OCI-M1 (cell line): ENCODE measurements around the gene ZNF200.
"Not testable (repeated sequence)": the region's sequence is repeated elsewhere in the genome, so short reads cannot be mapped to it uniquely, and the experiment has no call there.

Experiments used
- DNase-seq: peaks from one replicate; lab custom pipeline; 2025; lab: John Stamatoyannopoulos, UW

ZNF200 gene

DNA sequence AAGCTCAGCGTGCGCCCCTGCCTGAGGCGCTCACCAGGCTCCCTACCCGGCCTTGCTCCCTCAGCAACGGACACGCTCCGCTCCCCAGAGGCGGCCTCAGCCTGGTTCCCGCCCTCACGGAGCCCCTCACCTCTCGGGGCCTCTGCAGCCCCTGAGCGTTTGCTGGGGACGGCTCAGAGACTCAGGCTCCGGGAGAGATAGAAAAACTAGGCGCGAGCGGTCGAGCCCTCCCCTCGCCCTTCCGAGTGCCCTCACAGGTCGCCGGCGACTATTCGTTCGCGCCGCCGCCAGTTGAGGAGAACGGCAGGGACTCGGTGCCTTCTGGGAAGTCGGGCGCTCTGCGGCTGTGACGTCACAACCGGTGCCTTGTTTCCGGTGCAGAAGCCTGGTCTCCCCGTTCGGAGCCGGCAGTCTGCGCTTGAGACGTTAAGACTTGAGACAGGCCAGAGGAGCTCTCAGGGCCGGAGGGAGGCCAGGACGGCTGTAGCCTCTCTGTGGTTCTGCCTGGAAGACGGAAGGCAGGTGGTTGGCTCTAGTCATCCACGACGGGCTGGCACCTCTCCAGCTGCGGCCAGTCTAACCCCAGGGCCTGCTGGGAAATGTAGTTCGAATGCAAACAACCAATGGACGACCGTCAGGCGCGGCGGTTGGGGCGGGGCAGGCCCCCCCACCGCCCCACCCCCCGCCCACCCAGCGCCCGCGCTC lies at the start of gene ZNF200:
TSS of gene ZNF200 (minus strand) at position 302 of the 705 bp plus-strand sequence. CDS start 1,403 bp downstream, outside the sequence.
- peak; percentile 97 for DNase-seq

DNA sequence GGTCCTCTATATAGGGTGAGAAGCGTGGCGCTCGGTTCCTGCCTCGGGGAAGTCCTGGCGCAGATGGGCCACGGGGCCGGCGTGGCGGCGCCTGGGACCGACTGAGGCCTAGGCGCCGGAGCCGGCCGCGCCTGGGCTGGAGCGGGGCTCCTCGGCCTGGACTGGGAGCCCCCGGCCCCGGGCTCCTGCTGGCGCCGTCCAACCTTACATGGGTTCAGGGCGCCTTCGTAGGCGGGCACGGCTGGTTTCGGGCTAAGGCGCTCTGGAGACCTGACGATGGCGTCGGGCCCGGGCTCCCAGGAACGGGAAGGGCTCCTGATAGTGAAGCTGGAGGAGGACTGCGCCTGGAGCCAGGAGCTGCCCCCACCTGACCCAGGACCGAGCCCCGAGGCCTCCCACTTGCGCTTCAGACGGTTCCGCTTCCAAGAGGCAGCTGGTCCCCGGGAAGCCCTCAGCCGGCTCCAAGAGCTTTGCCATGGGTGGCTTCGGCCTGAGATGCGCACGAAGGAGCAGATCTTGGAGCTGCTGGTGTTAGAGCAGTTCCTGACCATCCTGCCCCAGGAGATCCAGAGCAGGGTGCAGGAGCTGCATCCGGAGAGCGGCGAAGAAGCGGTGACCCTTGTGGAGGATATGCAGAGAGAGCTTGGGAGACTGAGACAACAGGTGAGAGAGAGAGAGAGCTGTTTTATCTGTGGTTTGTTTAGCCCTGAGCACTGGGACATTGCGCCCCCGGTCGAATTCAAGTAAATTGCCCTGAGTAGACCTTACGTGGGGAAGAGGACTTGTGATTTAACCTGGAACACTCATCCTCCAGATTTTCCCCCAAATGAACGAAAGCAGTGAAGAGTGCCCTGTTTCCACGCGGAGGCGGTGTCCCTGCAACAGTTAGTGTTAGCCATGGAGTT lies 48.8 kb upstream of the ZNF200 start:
- no peak for DNase-seq

- peak; percentile 98 for DNase-seq
Observed at GRCh38 chr16:3282730-3283542, 48.0 kb upstream of the ZNF200 start, which contains the start of gene ZNF263. TSS of gene ZNF263 (plus strand) at chr16:3283491. CDS start at chr16:3283819, 328 bp downstream.

GRCh38 chr16:3282103-3282729 lies 47.3 kb upstream of the ZNF200 start:
- peak; percentile 92 for DNase-seq

DNA sequence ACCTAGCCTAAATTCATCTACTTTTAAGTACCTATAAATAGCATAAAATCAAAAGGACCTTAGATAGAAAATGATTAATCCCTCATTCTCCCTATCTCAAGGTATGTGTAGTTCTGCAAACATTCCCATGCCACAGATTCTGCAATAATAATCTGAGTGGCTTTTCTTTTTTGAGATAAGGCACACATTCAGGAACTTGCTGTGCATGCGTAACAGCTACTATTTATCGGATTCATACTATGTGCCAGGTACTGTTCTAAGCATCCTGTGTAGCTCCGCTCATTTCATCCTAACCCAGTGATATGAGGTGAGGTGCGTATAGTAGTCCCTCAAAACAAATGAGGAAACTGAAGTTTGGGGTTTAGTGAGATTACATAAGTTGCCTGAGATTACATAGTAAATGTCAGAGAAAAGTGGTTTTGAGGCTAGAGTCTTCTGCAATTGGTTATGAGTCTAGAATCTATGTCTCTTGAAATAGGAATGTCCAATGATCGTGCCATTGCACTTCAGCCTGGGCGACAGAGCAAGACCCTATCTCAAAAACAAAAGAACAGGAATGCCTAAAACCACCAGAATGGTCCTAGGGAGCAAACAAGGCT lies 46.4 kb upstream of the ZNF200 start:
- no peak for DNase-seq

DNA sequence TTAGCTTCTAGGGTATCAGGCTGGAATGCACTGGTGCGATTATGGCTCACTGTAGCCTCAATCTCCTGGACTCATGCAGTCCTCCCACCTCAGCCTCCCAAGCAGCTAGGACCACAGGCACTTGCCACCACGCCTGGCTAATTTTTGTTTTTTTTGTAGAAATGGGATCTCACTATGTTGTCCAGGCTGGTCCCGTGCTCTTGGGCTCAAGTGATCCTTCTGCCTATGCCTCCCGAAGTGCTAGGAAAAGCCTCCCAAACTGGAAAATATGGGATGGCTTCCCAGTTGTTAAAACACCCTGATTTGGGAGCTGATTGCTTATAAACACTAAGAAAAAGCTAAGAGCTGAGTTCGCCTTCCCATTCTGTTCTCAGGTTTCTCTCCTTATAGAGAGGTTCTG lies 41.7 kb upstream of the ZNF200 start:
- DNase-seq = no peak

DNA sequence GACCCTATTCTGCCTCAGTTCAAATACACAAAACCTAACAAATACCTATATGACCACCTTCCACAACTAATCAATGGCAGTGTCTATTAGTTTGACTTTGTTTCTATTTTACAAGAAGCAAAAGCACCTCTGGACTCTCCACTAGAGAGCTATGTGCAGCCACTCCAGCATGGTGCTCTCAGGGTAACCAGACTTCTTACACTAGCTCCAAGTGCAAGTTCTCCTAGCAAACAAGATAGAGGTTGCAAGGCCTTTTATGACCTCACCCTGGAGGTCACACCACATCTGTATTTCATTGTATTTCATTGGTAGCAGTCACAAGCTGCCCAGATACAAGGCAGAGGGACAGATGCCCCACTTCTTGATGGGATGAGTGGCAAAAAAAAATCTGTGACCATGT lies 40.0 kb upstream of the ZNF200 start:
- DNase-seq = no peak

- DNase-seq = no peak
Observed at GRCh38 chr16:3274490-3274889, 39.5 kb upstream of the ZNF200 start.

DNA sequence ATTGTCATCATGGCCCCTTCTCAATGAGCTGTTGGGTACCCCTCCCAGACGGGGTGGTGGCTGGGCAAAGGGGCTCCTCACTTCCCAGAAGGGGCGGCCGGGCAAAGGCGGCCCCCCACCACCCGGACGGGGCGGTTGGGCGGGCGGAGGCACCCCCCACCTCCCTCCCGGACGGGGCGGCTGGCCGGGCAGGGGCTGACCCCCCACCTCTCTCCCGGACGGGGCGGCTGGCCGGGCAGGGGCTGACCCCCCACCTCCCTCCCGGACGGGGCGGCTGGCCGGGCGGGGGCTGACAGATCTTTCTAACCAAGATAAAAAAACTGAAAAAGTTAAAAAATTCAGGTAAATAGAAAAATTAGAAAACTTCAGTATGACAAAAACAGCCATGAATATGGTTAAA lies 36.3 kb upstream of the ZNF200 start:
- not testable (repeated sequence) for DNase-seq

DNA sequence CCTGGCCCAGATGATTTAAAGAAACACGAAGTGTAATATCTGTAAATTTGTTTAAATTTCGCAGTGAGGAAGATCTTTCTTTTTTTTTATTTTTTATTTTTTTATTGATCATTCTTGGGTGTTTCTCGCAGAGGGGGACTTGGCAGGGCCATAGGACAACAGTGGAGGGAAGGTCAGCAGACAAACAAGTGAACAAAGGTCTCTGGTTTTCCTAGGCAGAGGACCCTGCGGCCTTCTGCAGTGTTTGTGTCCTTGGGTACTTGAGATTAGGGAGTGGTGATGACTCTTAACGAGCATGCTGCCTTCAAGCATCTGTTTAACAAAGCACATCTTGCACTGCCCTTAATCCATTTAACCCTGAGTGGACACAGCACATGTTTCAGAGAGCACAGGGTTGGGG lies 35.8 kb upstream of the ZNF200 start:
- not testable (repeated sequence) for DNase-seq

DNA sequence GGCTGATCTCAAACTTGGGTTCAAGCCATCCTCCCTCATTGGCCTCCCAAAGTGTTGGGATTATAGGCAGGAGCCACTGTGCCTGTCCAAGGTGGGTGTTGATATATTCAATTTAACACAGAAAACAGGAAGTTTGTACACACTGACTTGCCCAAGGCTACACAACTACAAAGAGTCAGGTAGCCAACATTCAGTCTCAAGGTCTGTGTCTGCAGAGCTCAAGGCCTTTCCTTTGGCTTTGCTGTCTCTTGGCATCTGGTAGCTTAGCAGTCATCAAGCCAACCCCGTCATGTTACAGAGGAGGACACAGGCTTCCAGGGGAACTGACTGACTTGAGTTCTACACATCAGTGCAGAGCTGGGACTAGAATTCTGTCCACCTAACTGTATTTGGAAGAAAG lies 33.3 kb upstream of the ZNF200 start:
- DNase-seq = no peak

GRCh38 chr16:3266873-3267537 lies 32.0 kb upstream of the ZNF200 start:
- peak; percentile 62 for DNase-seq

- DNase-seq = peak; percentile 98
Observed at GRCh38 chr16:3264137-3265036, 29.4 kb upstream of the ZNF200 start.

- no peak for DNase-seq
Observed at GRCh38 chr16:3262517-3262916, 27.6 kb upstream of the ZNF200 start.

DNA sequence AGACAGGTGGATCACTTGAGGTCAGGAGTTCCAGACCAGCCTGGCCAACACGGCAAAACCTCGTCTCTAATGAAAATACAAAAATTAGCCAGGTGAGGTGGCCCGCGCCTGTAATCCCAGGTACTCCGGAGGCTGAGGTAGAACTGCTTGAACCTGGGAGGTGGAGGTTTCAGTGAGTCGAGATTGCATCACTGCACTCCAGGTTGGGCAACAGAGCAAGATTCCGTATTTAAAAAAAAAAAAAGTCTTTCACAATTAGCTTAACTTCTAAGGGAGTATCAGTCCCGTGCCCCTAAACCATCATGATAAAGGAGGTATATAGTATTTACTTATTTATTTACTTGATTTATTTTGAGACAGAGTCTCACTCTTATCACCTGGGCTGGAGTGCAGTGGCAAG lies 24.9 kb upstream of the ZNF200 start:
- DNase-seq = no peak

GRCh38 chr16:3256866-3257465 lies 22.0 kb upstream of the ZNF200 start:
- no peak for DNase-seq

DNA sequence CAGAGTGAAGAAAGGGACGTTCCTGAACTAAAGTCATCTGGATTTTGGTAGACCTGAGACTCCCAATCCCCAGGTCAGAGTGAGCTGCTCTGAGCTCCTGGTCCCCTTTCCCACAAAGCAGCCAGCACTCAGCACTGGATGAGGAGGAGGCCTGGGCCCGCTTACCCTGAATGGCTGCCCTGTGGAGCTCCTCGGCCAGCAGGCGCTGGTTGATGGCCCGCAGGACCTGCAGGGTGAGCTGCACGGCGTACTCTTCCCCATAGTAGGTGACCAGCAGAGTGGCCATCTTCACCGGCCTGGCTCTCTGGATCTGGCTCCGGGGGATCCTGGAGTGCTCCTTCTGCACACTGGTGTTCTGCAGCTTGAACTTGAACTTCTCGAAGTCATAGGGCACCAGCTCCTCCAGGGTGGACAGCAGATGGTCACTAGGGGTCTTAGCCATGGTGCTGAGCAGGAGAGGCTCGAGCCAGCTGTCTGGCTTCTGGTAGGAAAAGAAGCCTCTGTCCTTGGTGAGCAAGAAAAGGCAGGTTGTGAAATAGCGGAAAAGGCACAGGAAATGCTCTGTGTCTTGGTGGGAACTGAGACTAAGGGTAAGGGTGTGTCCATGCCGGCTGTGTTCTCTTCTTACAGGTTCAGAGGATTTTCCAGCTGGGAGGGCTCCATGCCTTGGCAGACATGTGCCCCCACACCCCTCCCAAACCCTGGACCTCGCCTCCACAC lies 21.3 kb upstream of the ZNF200 start, which contains the start of gene MEFV:
TSS of gene MEFV (minus strand) at position 488 of the 720 bp plus-strand sequence. CDS start at position 442, 46 bp downstream.
- no peak for DNase-seq

- DNase-seq = no peak
Observed at GRCh38 chr16:3254309-3254708, 19.4 kb upstream of the ZNF200 start.
